ENCODE results near the gene PCMT1.
"Not testable (repeated sequence)": the region's sequence is repeated elsewhere in the genome, so short reads cannot be mapped to it uniquely, and the experiment has no call there.

PCMT1 gene
- total RNA-seq: 58.8 to 61.9 reads per million in 2 experiments

DNA sequence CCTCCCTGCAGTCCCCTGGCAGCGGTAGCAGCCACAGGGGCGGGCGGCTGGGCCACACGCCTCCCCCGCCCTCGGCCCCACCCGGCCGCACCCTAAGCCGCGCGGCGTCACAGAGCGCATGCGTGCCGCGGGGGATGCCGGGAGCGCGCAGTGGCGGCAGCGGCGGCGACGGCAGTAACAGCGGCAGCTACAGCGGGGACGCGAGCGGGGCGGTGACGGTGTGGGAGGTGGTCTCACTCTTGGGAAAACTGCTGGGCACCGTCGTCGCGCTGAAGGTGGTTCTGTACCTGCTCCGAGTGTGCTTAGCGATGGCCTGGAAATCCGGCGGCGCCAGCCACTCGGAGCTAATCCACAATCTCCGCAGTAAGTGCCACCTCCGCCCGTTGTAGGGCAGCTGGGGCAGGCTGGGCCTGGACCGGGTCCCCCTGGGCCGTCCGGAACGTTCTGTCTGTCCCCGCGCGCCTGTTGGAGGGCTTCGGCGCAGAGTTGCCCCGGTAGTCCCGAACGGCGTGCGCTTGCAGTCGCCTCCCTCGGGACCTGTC is at the start of gene PCMT1:
PCMT1 (plus strand) TSS at position 148 of the 542 bp plus-strand sequence; CDS start at position 309, 161 bp downstream.
- peak; percentile 83 for DNase-seq (ENCODE audit: low read depth)

DNA sequence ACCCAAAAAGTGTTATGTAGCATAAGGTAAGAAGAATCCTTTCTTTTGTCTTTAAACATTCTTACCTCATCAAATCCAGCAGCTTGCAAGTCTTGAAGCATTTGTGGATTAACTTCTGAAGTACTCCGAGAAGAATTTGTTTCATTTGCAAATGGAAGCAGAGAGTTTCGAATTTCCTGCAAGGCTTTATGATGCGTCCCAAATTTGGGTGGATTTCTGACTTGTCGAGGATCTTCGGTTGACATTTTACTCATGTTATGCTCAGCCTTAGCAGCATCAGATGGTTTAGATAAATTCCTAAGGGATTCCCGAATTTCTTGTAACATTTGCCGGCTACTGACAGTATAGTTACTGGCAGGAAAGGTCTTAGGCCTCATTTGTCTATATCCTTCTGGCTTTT is 47.8 kb upstream of the PCMT1 start:
- no peak for DNase-seq (ENCODE audit: low read depth)

DNA sequence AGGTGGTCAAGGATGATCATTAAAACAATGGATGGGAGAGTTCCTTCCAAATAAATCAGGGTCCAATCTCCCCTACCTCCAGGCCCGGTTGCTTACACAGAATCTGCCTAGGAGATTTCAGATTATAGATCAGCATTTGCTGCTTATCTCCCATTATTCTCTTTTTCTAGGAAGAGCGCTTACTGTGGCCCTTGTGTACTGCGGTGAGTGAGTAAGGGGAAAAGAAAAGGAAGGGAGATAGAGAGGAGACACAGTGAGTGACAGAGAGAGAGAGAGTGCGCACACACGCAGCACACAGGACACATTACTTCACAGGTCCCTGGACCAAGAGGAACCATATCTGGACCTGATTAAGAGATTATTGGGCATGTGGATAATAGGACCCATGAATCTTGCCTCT is 37.8 kb upstream of the PCMT1 start:
- no peak for DNase-seq (ENCODE audit: low read depth)

DNA sequence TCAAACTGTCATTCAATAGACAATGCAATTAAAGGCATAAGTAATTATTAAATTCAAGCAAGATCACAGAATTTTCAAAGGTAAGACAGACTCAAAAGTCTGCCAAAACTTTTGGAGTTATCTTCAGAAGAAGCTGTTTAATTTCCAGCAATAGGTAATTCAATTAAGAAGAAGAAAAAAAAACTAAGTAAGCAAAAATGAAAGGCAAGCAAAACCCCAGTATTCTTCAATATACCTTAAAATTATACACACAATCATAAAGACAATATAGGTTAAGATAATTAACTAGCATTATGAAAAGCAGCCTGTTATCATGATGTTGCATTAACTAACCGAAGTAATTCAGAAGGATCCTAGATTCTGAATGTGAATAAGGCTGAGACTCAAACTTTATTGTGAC is 35.1 kb upstream of the PCMT1 start:
- DNase-seq (ENCODE audit: low read depth): no peak

GRCh38 chr6:149716181-149716963 is 33.2 kb upstream of the PCMT1 start:
- DNase-seq (ENCODE audit: low read depth): no peak

- DNase-seq (ENCODE audit: low read depth): no peak
These were observed 32.3 kb upstream of the PCMT1 start for GRCh38 chr6:149717255-149717587.

DNA sequence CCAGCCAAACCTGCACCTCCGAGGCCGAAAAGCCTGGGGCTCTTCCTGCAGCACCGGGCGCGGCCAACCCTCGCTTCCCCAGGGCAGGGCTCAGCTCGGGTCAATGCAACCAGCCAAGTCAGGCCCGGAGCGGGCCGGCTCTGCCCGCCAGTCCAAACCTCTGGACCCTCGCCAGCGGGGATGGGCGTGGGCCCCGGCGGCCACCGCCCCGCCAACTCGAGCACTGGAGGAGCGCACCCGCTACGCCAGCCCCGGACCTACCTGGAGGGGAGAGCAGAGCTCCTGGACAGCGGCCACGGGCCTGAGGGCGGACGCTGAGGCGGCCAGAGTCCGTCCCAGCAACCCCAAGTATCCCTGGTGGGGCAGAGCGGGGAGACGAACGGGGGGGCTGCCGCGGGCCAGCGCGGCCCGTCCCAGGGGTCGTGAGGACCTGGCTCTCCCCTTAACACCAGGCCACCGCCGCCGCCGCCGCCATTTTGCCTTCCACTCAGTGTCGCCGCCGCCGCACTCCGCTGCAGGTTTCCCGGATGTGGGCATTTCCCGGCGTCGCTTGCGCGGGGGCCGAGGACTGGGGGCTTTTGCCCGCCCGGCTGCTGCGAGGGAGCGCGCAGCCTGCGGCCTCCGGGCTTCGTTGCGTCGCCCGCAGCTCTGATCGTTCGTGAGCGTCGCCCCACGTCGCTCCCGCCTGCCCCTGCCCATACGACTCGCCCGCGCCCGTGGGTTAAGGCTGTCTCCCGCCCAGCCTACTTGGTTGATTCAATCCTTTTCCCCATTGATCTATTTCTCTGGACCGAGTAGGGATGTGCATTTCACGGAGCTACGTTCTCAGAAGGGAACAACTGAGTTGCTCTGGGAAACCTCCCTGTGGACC is 31.7 kb upstream of the PCMT1 start, which contains the start of gene LATS1:
LATS1 (minus strand) TSS at position 514 of the 871 bp plus-strand sequence. CDS start 15,975 bp downstream, outside the sequence.
- peak; percentile 90 for DNase-seq (ENCODE audit: low read depth)

GRCh38 chr6:149719531-149719930 is 30.0 kb upstream of the PCMT1 start:
- no peak for DNase-seq (ENCODE audit: low read depth)

GRCh38 chr6:149723262-149723661 is 26.3 kb upstream of the PCMT1 start:
- no peak for DNase-seq (ENCODE audit: low read depth)

- DNase-seq (ENCODE audit: low read depth): peak; percentile 18
These were observed 25.6 kb upstream of the PCMT1 start for GRCh38 chr6:149723771-149724417.

GRCh38 chr6:149725785-149726184 is 23.8 kb upstream of the PCMT1 start:
- no peak for DNase-seq (ENCODE audit: low read depth)

DNA sequence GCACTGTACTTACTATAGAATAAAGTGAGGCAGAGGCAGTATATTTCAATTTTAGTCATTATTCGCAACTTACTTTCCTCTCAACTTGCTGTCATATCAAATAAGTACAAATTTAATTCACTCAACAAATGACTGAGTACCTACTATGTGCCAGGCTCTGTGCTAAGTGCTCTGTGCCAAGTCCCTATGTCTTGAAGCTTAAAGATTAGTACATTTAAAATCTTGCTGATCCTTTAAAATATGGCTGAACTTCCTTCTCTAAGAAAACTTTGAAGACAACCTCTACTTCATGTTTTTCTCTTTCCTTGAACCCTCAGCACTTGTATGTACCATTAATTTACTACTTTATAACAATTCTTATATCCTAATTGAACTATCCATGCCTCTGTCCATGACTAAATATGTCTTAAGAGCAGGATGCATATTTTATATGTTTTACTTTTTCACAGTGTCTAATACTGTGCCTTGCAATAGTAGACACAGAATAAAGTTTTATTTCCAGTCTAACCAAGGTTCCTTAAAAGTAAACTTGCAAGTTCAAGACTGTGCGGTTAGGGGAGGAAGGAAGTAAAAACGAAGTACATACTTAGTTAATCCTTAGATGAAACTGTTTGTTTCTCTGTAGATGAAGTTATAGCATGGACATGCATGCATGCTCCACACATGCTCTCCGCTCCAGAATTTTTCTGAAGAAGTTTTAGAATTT is 21.6 kb upstream of the PCMT1 start:
- DNase-seq (ENCODE audit: low read depth): no peak

DNA sequence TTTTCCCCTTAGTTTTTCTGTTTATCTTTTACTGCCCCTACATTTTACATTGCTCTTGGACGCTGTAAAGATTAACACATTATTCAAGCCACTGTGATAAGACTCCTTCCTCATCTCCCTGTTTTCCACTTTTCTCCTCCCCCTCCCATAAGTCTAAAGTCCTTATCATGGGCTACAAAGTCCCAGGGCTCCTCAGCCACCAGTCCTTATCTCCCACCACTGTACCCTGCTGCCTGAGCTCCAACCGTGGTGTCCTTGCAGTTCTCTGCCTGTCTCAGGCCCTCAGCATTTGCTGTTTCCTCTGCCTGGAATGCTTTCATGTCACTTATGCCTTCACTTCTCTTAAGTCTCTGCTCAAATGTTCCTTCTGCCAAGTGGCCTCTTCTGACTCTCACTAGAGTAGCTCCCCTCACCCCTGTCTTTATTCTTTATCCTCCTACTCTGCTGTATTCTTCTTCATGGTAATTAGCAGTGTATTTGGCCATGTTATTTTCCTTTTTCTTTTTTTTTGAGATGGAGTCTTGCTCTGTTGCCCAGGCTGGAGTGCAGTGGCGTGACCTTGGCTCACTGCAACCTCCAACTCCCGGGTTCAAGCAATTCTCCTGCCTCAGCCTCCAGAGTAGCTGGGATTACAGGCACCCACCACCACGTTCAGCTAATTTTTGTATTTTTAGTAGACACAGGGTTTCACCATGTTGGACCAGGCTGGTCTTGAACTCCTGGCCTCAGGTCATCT is 20.9 kb upstream of the PCMT1 start:
- no peak for DNase-seq (ENCODE audit: low read depth)

- DNase-seq (ENCODE audit: low read depth): no peak
These were observed 19.7 kb upstream of the PCMT1 start for GRCh38 chr6:149729824-149730223.

GRCh38 chr6:149733089-149733720 is 16.3 kb upstream of the PCMT1 start:
- no peak for DNase-seq (ENCODE audit: low read depth)

DNA sequence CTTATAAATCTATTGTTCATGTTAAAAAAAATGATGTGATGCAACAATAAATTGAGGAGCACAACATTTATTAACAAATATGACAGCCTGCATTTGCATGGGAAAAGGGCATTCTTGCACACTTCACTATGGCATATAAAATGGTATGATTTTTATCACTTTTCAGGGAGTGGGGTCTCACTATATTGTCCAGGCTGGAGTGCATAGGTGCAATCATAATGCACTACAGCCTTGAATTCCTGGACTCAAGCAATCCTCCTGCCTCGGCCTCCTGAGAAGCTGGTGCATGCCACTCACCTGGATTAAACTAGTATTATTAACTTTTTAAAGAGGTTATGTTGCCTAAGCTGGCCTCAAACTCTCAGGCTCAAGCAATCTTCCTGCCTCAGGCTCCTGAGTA is 14.6 kb upstream of the PCMT1 start:
- no peak for DNase-seq (ENCODE audit: low read depth)

DNA sequence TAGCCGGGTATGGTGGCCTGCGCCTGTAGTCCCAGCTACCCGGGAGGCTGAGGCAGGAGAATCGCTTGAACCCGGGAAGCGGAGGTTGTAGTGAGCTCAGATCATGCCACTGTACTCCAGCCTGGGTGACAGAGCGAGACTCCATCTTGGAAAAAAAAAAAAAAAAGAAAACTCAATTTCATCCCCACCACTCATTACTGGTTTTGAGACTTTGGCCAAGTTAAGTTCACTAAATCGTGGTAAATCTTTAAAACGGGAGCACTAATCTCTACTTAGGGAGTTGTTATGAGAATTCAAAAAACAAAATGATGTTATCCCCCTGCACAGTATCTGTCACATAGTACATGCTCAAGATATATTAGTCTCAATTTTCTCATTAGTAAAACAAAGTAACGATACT is 4.3 kb upstream of the PCMT1 start:
- not testable (repeated sequence) for DNase-seq (ENCODE audit: low read depth)

GRCh38 chr6:149746147-149746946 is 3.2 kb upstream of the PCMT1 start, which contains the start of gene NUP43:
Gene NUP43, minus strand, starts transcription at chr6:149746529. Its CDS starts 34 bp downstream, at chr6:149746495.
- peak; percentile 84 for DNase-seq (ENCODE audit: low read depth)

DNA sequence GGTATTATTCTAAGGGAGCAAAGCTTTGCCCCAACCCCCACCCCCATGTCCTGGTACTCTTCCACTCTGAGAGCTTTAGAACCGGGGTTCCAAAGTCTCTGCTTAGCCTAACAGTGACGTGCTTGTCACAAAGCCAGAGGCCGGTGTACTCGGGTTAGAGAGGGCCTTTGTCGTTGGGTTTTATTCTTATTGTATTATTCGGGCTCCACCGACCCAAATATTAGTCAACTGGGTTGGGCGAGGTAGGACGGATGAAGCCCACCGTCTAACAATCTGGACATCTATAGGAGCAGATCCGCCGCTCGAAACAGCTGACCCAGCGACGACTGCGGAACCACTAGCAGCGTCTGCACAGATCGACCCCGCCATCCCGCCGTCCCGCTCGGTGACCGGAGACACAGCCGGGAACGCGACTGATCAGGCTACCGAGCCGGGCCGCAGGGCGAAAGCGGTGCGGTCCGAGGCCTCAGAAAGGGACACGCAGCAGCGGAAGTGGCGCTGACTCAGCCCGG is 403 bp upstream of the PCMT1 start:
- DNase-seq (ENCODE audit: low read depth): not testable (repeated sequence)
